OCI-M2 (cell line): ENCODE measurements around the gene BTBD3.

Source experiments
- DNase-seq: peaks from one replicate; lab custom pipeline; 2025; ENCODE audit not compliant: unreplicated experiment; lab: John Stamatoyannopoulos, UW

Gene BTBD3

GRCh38 chr20:11912659-11913415, 4.9 kb upstream of the BTBD3 start:
- no peak for DNase-seq

- DNase-seq, result no peak
These were observed 725 bp downstream of the BTBD3 start for GRCh38 chr20:11918391-11918845.

- DNase-seq, result no peak
These were observed 1.3 kb downstream of the BTBD3 start for GRCh38 chr20:11918981-11919380.

- DNase-seq, result no peak
These were observed 1.9 kb downstream of the BTBD3 start for GRCh38 chr20:11919581-11919980.

GRCh38 chr20:11920083-11920482, 2.4 kb downstream of the BTBD3 start:
- no peak for DNase-seq

GRCh38 chr20:11921321-11921720, 3.6 kb downstream of the BTBD3 start:
- no peak for DNase-seq

- no peak for DNase-seq
These were observed 4.9 kb downstream of the BTBD3 start for GRCh38 chr20:11922561-11922960.

- no peak for DNase-seq
These were observed 7.2 kb downstream of the BTBD3 start for GRCh38 chr20:11924923-11925322.

- DNase-seq, result no peak
These were observed 8.8 kb downstream of the BTBD3 start for GRCh38 chr20:11926292-11926998.

GRCh38 chr20:11929947-11930346, 12.3 kb downstream of the BTBD3 start:
- no peak for DNase-seq

- no peak for DNase-seq
These were observed 17.8 kb downstream of the BTBD3 start for GRCh38 chr20:11935212-11936154.

- DNase-seq, result no peak
These were observed 18.5 kb downstream of the BTBD3 start for GRCh38 chr20:11936157-11936556.

- DNase-seq, result no peak
These were observed 19.5 kb downstream of the BTBD3 start for GRCh38 chr20:11937230-11937629.

- no peak for DNase-seq
These were observed 24.0 kb downstream of the BTBD3 start for GRCh38 chr20:11941593-11942246.

- no peak for DNase-seq
These were observed 26.1 kb downstream of the BTBD3 start for GRCh38 chr20:11943778-11944177.

GRCh38 chr20:11948806-11949205, 31.1 kb downstream of the BTBD3 start:
- DNase-seq, result no peak

- no peak for DNase-seq
These were observed 32.0 kb downstream of the BTBD3 start for GRCh38 chr20:11949711-11950110.

- no peak for DNase-seq
These were observed 34.0 kb downstream of the BTBD3 start for GRCh38 chr20:11951696-11952095.

GRCh38 chr20:11952639-11953038, 34.9 kb downstream of the BTBD3 start:
- no peak for DNase-seq

- no peak for DNase-seq
These were observed 40.2 kb downstream of the BTBD3 start for GRCh38 chr20:11957911-11958310.

- DNase-seq, result no peak
These were observed 41.2 kb downstream of the BTBD3 start for GRCh38 chr20:11958855-11959254.
